Measurements from ENCODE around the gene INTS11.

INTS11 gene

DNA sequence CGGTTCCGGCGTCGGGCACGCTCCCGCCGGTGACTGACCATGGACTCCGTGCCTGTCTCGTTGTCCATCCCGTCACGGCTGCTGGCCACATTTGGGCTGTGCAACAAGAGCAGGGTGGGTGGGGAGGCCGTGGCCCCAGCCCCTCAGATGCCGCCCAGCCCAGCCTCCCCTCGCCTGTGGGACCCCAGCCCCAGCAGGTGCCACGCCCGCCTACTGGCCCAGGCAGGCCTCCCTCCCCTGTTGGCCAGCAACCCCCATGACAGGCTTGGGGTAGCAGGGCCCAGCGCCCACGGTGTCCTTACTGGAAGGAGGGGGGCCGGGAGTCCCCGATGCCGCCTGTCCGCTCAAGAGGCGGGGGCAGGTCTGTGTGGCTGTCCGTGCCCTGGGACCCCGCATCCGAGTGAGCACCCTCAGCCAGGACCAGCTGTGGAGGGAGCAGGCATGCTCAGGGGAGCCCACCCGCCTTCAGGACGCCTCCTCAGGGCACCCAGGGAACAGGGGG lies 17.7 kb upstream of the INTS11 start:
- H3K4me3 ChIP-seq (ENCODE audit: low read length) = no peak overlapping the region
- H3K4me1 ChIP-seq (ENCODE audit: control insufficient read depth, insufficient read depth, low read length) = no peaks in the 10 kb centered on the region
- no peak for DNase-seq (ENCODE audit: low read depth, low spot score)
- no peaks in the 10 kb centered on the region for H3K9me3 ChIP-seq (ENCODE audit: control insufficient read depth, insufficient read depth, low read length)
- WGBS (ENCODE audit: insufficient coverage, insufficient read length) = no CpG with 5 or more reads among the region's 28 CpGs
- H3K27ac ChIP-seq (ENCODE audit: low read length) = no peak overlapping the region
- H3K27me3 ChIP-seq (ENCODE audit: control insufficient read depth, insufficient read depth, low read length) = no peaks in the 10 kb centered on the region
- peaks cover 17% of the 10 kb centered on the region for H3K36me3 ChIP-seq (ENCODE audit: control insufficient read depth, insufficient read depth, low read length)

- Histone ChIP-seq H3K27ac (ENCODE audit: low read length) (no peak overlapping the region), H3K4me3 (ENCODE audit: low read length) (no peak overlapping the region), H3K9me3 (ENCODE audit: control insufficient read depth, insufficient read depth, low read length) (no peaks in the 10 kb centered on the region), H3K4me1 (ENCODE audit: control insufficient read depth, insufficient read depth, low read length) (no peaks in the 10 kb centered on the region), H3K36me3 (ENCODE audit: control insufficient read depth, insufficient read depth, low read length) (peaks cover 17% of the 10 kb centered on the region), H3K27me3 (ENCODE audit: control insufficient read depth, insufficient read depth, low read length) (no peaks in the 10 kb centered on the region)
- no peak for DNase-seq (ENCODE audit: low read depth, low spot score)
- WGBS (ENCODE audit: insufficient coverage, insufficient read length) = no CpG with 5 or more reads among the region's 17 CpGs
Observed at GRCh38 chr1:1341549-1342021, 17.1 kb upstream of the INTS11 start.

- Histone ChIP-seq H3K27ac (ENCODE audit: low read length) (no peak overlapping the region), H3K9me3 (ENCODE audit: control insufficient read depth, insufficient read depth, low read length) (no peaks in the 10 kb centered on the region), H3K4me3 (ENCODE audit: low read length) (no peak overlapping the region), H3K36me3 (ENCODE audit: control insufficient read depth, insufficient read depth, low read length) (peaks cover 17% of the 10 kb centered on the region), H3K27me3 (ENCODE audit: control insufficient read depth, insufficient read depth, low read length) (no peaks in the 10 kb centered on the region), H3K4me1 (ENCODE audit: control insufficient read depth, insufficient read depth, low read length) (no peaks in the 10 kb centered on the region)
- no CpG with 5 or more reads among the region's 36 CpGs for WGBS (ENCODE audit: insufficient coverage, insufficient read length)
- DNase-seq (ENCODE audit: low read depth, low spot score) = no peak
Observed at GRCh38 chr1:1340791-1341548, 16.5 kb upstream of the INTS11 start.

DNA sequence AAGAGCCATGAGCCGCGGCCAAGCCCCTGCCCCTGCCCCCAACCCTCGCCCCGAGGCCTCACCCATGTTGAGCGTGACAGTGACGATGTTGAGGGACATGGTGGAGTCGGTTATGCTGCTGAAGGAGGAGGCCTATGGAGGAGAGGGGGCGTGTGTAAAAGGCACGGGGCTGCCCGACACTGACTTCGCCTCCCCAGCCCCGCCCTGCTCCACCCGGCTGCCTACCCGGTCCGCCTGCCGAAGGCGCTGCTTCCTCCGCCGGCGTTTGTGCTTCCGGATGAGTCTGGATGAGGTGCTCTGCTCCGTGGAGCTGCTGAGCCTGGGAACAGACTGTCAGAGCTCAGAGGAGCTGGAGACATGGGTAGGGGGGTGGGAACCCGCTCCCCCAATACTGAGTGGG lies 15.7 kb upstream of the INTS11 start:
- Histone ChIP-seq H3K27ac (ENCODE audit: low read length) (no peak overlapping the region), H3K27me3 (ENCODE audit: control insufficient read depth, insufficient read depth, low read length) (no peaks in the 10 kb centered on the region), H3K36me3 (ENCODE audit: control insufficient read depth, insufficient read depth, low read length) (peaks cover 24% of the 10 kb centered on the region), H3K4me3 (ENCODE audit: low read length) (no peak overlapping the region), H3K4me1 (ENCODE audit: control insufficient read depth, insufficient read depth, low read length) (no peaks in the 10 kb centered on the region), H3K9me3 (ENCODE audit: control insufficient read depth, insufficient read depth, low read length) (no peaks in the 10 kb centered on the region)
- DNase-seq (ENCODE audit: low read depth, low spot score) = no peak
- WGBS (ENCODE audit: insufficient coverage, insufficient read length) = no CpG with 5 or more reads among the region's 23 CpGs

- DNase-seq (ENCODE audit: low read depth, low spot score) = no peak
- H3K4me1 ChIP-seq (ENCODE audit: control insufficient read depth, insufficient read depth, low read length) = no peaks in the 10 kb centered on the region
- no CpG with 5 or more reads among the region's 36 CpGs for WGBS (ENCODE audit: insufficient coverage, insufficient read length)
- H3K36me3 ChIP-seq (ENCODE audit: control insufficient read depth, insufficient read depth, low read length) = peaks cover 24% of the 10 kb centered on the region
- H3K9me3 ChIP-seq (ENCODE audit: control insufficient read depth, insufficient read depth, low read length) = no peaks in the 10 kb centered on the region
- H3K27ac ChIP-seq (ENCODE audit: low read length) = no peak overlapping the region
- no peaks in the 10 kb centered on the region for H3K27me3 ChIP-seq (ENCODE audit: control insufficient read depth, insufficient read depth, low read length)
- no peak overlapping the region for H3K4me3 ChIP-seq (ENCODE audit: low read length)
Observed at GRCh38 chr1:1338278-1338677, 13.8 kb upstream of the INTS11 start.

- no peaks in the 10 kb centered on the region for H3K4me1 ChIP-seq (ENCODE audit: control insufficient read depth, insufficient read depth, low read length)
- DNase-seq (ENCODE audit: low read depth, low spot score) = no peak
- H3K36me3 ChIP-seq (ENCODE audit: control insufficient read depth, insufficient read depth, low read length) = peaks cover 24% of the 10 kb centered on the region
- WGBS (ENCODE audit: insufficient coverage, insufficient read length) = no CpG with 5 or more reads among the region's 18 CpGs
- H3K27ac ChIP-seq (ENCODE audit: low read length) = no peak overlapping the region
- no peaks in the 10 kb centered on the region for H3K9me3 ChIP-seq (ENCODE audit: control insufficient read depth, insufficient read depth, low read length)
- no peaks in the 10 kb centered on the region for H3K27me3 ChIP-seq (ENCODE audit: control insufficient read depth, insufficient read depth, low read length)
- no peak overlapping the region for H3K4me3 ChIP-seq (ENCODE audit: low read length)
Observed at GRCh38 chr1:1337793-1338147, 13.3 kb upstream of the INTS11 start.

GRCh38 chr1:1336931-1337792 lies 12.7 kb upstream of the INTS11 start:
- no CpG with 5 or more reads among the region's 32 CpGs for WGBS (ENCODE audit: insufficient coverage, insufficient read length)
- H3K9me3 ChIP-seq (ENCODE audit: control insufficient read depth, insufficient read depth, low read length) = no peaks in the 10 kb centered on the region
- peaks cover 24% of the 10 kb centered on the region for H3K36me3 ChIP-seq (ENCODE audit: control insufficient read depth, insufficient read depth, low read length)
- DNase-seq (ENCODE audit: low read depth, low spot score) = no peak
- no peaks in the 10 kb centered on the region for H3K27me3 ChIP-seq (ENCODE audit: control insufficient read depth, insufficient read depth, low read length)
- H3K27ac ChIP-seq (ENCODE audit: low read length) = no peak overlapping the region
- H3K4me3 ChIP-seq (ENCODE audit: low read length) = no peak overlapping the region
- H3K4me1 ChIP-seq (ENCODE audit: control insufficient read depth, insufficient read depth, low read length) = no peaks in the 10 kb centered on the region

GRCh38 chr1:1336446-1336845 lies 12.0 kb upstream of the INTS11 start:
- H3K9me3 ChIP-seq (ENCODE audit: control insufficient read depth, insufficient read depth, low read length) = no peaks in the 10 kb centered on the region
- H3K27ac ChIP-seq (ENCODE audit: low read length) = no peak overlapping the region
- H3K4me1 ChIP-seq (ENCODE audit: control insufficient read depth, insufficient read depth, low read length) = no peaks in the 10 kb centered on the region
- peaks cover 22% of the 10 kb centered on the region for H3K36me3 ChIP-seq (ENCODE audit: control insufficient read depth, insufficient read depth, low read length)
- no peak overlapping the region for H3K4me3 ChIP-seq (ENCODE audit: low read length)
- no CpG with 5 or more reads among the region's 26 CpGs for WGBS (ENCODE audit: insufficient coverage, insufficient read length)
- no peak for DNase-seq (ENCODE audit: low read depth, low spot score)
- no peaks in the 10 kb centered on the region for H3K27me3 ChIP-seq (ENCODE audit: control insufficient read depth, insufficient read depth, low read length)

DNA sequence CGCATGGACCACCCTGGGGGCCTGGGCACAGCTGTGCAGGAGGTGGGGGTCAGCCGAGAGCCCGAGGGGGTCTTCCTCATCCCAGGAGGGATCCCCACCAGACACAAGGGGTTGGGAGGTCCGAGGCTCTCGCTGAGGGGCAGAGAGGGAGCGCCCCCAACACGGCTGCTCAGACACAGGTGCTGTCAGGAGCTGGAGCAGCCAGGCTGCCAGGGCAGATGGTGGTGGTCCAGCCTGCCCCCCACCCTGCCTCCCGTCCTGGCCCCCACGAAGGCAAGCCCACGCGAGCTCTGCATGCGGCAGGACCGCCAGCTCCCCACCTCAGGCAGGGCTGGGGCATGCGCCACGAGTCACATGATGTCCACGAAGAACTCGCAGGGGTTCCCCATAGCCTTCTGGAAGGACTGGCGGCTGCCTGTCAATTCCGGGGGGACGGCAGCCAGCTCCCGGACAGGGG lies 11.4 kb upstream of the INTS11 start:
- DNase-seq (ENCODE audit: low read depth, low spot score) = no peak
- no peak overlapping the region for H3K27ac ChIP-seq (ENCODE audit: low read length)
- WGBS (ENCODE audit: insufficient coverage, insufficient read length) = no CpG with 5 or more reads among the region's 21 CpGs
- H3K36me3 ChIP-seq (ENCODE audit: control insufficient read depth, insufficient read depth, low read length) = peaks cover 17% of the 10 kb centered on the region
- no peaks in the 10 kb centered on the region for H3K4me1 ChIP-seq (ENCODE audit: control insufficient read depth, insufficient read depth, low read length)
- no peak overlapping the region for H3K4me3 ChIP-seq (ENCODE audit: low read length)
- H3K9me3 ChIP-seq (ENCODE audit: control insufficient read depth, insufficient read depth, low read length) = no peaks in the 10 kb centered on the region
- no peaks in the 10 kb centered on the region for H3K27me3 ChIP-seq (ENCODE audit: control insufficient read depth, insufficient read depth, low read length)

DNA sequence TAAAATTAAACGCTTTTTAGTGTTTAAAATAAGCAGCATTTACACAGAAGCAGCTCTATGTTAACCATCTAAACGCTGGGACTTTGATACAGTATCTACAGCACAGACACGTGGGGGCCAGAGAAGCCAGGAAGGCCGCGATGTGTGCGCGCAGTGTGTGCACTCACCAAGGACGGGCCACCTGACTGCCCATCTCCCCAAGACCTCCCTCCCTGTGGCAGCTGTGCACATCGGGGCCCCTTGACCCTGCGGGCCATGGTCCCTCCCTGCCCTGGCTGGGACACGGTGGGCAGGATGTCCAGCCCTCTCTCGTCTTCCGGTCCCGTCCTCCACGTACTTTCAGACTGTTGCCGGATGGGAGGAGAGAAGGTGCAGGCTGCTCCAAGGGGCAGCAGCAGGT lies 10.8 kb upstream of the INTS11 start:
- Histone ChIP-seq H3K4me1 (ENCODE audit: control insufficient read depth, insufficient read depth, low read length) (no peaks in the 10 kb centered on the region), H3K27me3 (ENCODE audit: control insufficient read depth, insufficient read depth, low read length) (no peaks in the 10 kb centered on the region), H3K27ac (ENCODE audit: low read length) (no peak overlapping the region), H3K4me3 (ENCODE audit: low read length) (no peak overlapping the region), H3K36me3 (ENCODE audit: control insufficient read depth, insufficient read depth, low read length) (peaks cover 15% of the 10 kb centered on the region; the same call in 1 of the 2 replicates), H3K9me3 (ENCODE audit: control insufficient read depth, insufficient read depth, low read length) (no peaks in the 10 kb centered on the region)
- DNase-seq (ENCODE audit: low read depth, low spot score) = no peak
- WGBS (ENCODE audit: insufficient coverage, insufficient read length) = no CpG with 5 or more reads among the region's 16 CpGs

Data from iPS DF 6.9 (cell line).